IMR-90 (cell line): ENCODE results near the gene ALAS2. TPM values are rescaled to one million over a fixed set of nuclear protein-coding genes. Genes with fewer than 3 reads are reported as not detected.

Source experiments
- ATAC-seq: fragments of 200-7000 bp; cut with Tn5 transposase; 2 replicates; pipeline ENCODE4 v1.9.1; 2020; ENCODE audit warnings: low read depth, mild to moderate bottlenecking, moderate library complexity
- BruUV-seq: library from RNA; stranded (reverse); fragments of 400-500 nt; replicated peaks from 2 replicates; lab custom pipeline; 2021; lab: Mats Ljungman, UMichigan
- CTCF ChIA-PET: fragments of 300-600 bp; formaldehyde crosslinking; extraction: SDS; loops from one replicate; lab custom pipeline; 2021; ENCODE audit warnings: antibody characterized with exemption; lab: Yijun Ruan, JAX
- POLR2A ChIA-PET: fragments of 300-600 bp; sonication (Branson Sonifier 250); formaldehyde crosslinking; loops from one replicate; lab custom pipeline; 2022; ENCODE audit warnings: antibody characterized with exemption; ENCODE audit not compliant: unreplicated experiment; lab: Charles Lee
- DNase-seq: peaks from one replicate; pipeline ENCODE4 v3.0.0; 2013
- H2AFZ ChIP-seq: replicated peaks from 2 replicates; pipeline ENCODE3; 2013; ENCODE audit warnings: low read length, mild to moderate bottlenecking; ENCODE audit not compliant: poor library complexity
- H2AK5ac ChIP-seq: 2 replicates; pipeline ENCODE4 v1.6.1; 2013; ENCODE audit warnings: low read depth, low read length, inconsistent platforms
- H2AK9ac ChIP-seq: replicated peaks from 2 replicates; pipeline ENCODE3; 2013; ENCODE audit warnings: mild to moderate bottlenecking, low read depth, low read length, moderate library complexity; ENCODE audit not compliant: poor library complexity
- H2BK120ac ChIP-seq: 2 replicates; pipeline ENCODE4 v1.6.1; 2013; ENCODE audit warnings: low read depth, low read length, inconsistent platforms
- H2BK15ac ChIP-seq: 3 replicates; pipeline ENCODE4 v1.6.1; 2013; ENCODE audit warnings: low read depth, low read length, inconsistent platforms
- H2BK20ac ChIP-seq: 2 replicates; pipeline ENCODE4 v1.6.1; 2013; ENCODE audit warnings: low read depth, mild to moderate bottlenecking, inconsistent platforms, low read length, moderate library complexity
- H2BK5ac ChIP-seq: 2 replicates; pipeline ENCODE4 v1.6.1; 2013; ENCODE audit warnings: mild to moderate bottlenecking, low read depth, low read length, inconsistent platforms; ENCODE audit not compliant: poor library complexity, severe bottlenecking
- H3K14ac ChIP-seq: replicated peaks from 2 replicates; pipeline ENCODE4 v1.6.1; 2013; ENCODE audit warnings: low read depth, low read length, inconsistent platforms
- H3K18ac ChIP-seq: 2 replicates; pipeline ENCODE4 v1.6.1; 2013; ENCODE audit warnings: low read depth, low read length, control low read depth
- H3K23ac ChIP-seq: 2 replicates; pipeline ENCODE4 v1.6.1; 2013; ENCODE audit warnings: low read depth, low read length, inconsistent platforms
- H3K27ac ChIP-seq: 2 replicates; pipeline ENCODE4 v1.5.1; 2013; ENCODE audit warnings: mild to moderate bottlenecking, control low read depth, low read length; ENCODE audit not compliant: insufficient read depth
- H3K27me3 ChIP-seq: 2 replicates; pipeline ENCODE4 v1.6.1; 2013; ENCODE audit warnings: low read length; ENCODE audit not compliant: control insufficient read depth, insufficient read depth
- H3K36me3 ChIP-seq: 2 replicates; pipeline ENCODE4 v1.6.1; 2013; ENCODE audit warnings: low read length, mixed read lengths; ENCODE audit not compliant: control insufficient read depth, insufficient read depth
- H3K4ac ChIP-seq: 2 replicates; pipeline ENCODE4 v1.6.1; 2013; ENCODE audit warnings: low read depth, low read length, inconsistent platforms
- H3K4me1 ChIP-seq: 2 replicates; pipeline ENCODE4 v1.6.1; 2013; ENCODE audit warnings: low read length, mixed read lengths; ENCODE audit not compliant: control insufficient read depth, insufficient read depth
- H3K4me2 ChIP-seq: 2 replicates; pipeline ENCODE4 v1.6.1; 2013; ENCODE audit warnings: low read depth, mild to moderate bottlenecking, control low read depth, low read length, moderate library complexity
- H3K4me3 ChIP-seq: 2 replicates; pipeline ENCODE4 v1.5.1; 2013; ENCODE audit warnings: low read depth, mild to moderate bottlenecking, control low read depth, low read length, moderate library complexity; ENCODE audit not compliant: insufficient read depth
- H3K56ac ChIP-seq: 2 replicates; pipeline ENCODE4 v1.6.1; 2013; ENCODE audit warnings: low read length, inconsistent platforms; ENCODE audit not compliant: insufficient read depth; ENCODE audit errors: extremely low read depth
- H3K79me1 ChIP-seq, 2 experiments: 2 replicates each; pipeline ENCODE4 v1.6.1; 2013; ENCODE audit warnings: low read length in 2 of 2, inconsistent platforms in 1 of 2, low read depth in 1 of 2
- H3K9ac ChIP-seq: 2 replicates; pipeline ENCODE4 v1.6.1; 2013; ENCODE audit warnings: low read depth, low read length, control low read depth
- H3K9me1 ChIP-seq: 2 replicates; pipeline ENCODE4 v1.6.1; 2013; ENCODE audit warnings: low read length, inconsistent platforms; ENCODE audit not compliant: insufficient read depth
- H3K9me3 ChIP-seq: 2 replicates; pipeline ENCODE4 v1.6.1; 2013; ENCODE audit warnings: low read length; ENCODE audit not compliant: control insufficient read depth, insufficient read depth
- H4K20me1 ChIP-seq: 2 replicates; pipeline ENCODE4 v1.6.1; 2013; ENCODE audit warnings: low read length, inconsistent platforms; ENCODE audit not compliant: insufficient read depth
- H4K5ac ChIP-seq: 2 replicates; pipeline ENCODE4 v1.6.1; 2013; ENCODE audit warnings: mild to moderate bottlenecking, low read depth, low read length, control low read depth
- H4K8ac ChIP-seq, 2 experiments: 2 replicates each; pipeline ENCODE4 v1.6.1; 2013; ENCODE audit warnings: low read depth in 2 of 2, low read length in 2 of 2, control low read depth in 1 of 2, inconsistent platforms in 1 of 2
- H4K91ac ChIP-seq: 2 replicates; pipeline ENCODE4 v1.6.1; 2013; ENCODE audit warnings: low read depth, low read length, inconsistent platforms; ENCODE audit not compliant: insufficient read depth
- BHLHE40 ChIP-seq: fragments of 150-350 bp; IDR thresholded peaks from 2 replicates; pipeline ENCODE4 v1.6.1; 2016; ENCODE audit warnings: mild to moderate bottlenecking, low read depth, low read length
- CEBPB ChIP-seq: IDR thresholded peaks from 2 replicates; pipeline ENCODE4 v1.6.1; 2012; ENCODE audit warnings: low read depth, low read length, improper control_type of control experiment
- CHD1 ChIP-seq: IDR thresholded peaks from 2 replicates; pipeline ENCODE4 v1.6.1; 2012; ENCODE audit warnings: low read depth, low read length, improper control_type of control experiment
- FOS ChIP-seq: fragments of 150-350 bp; IDR thresholded peaks from 2 replicates; pipeline ENCODE4 v1.6.1; 2016; ENCODE audit warnings: low read depth, low read length
- MAFK ChIP-seq: IDR thresholded peaks from 2 replicates; pipeline ENCODE4 v1.6.1; 2012; ENCODE audit warnings: low read depth, low read length, improper control_type of control experiment
- MAZ ChIP-seq: IDR thresholded peaks from 2 replicates; pipeline ENCODE4 v1.6.1; 2012; ENCODE audit warnings: low read depth, mild to moderate bottlenecking, low read length, improper control_type of control experiment, moderate library complexity, borderline replicate concordance
- MXI1 ChIP-seq: IDR thresholded peaks from 2 replicates; pipeline ENCODE4 v1.6.1; 2012; ENCODE audit warnings: low read depth, mild to moderate bottlenecking, low read length, moderate library complexity, borderline replicate concordance
- NFE2L2 ChIP-seq: fragments of 150-350 bp; IDR thresholded peaks from 2 replicates; pipeline ENCODE4 v1.6.1; 2016; ENCODE audit warnings: low read depth, mild to moderate bottlenecking, low read length
- POLR2A ChIP-seq: IDR thresholded peaks from 2 replicates; pipeline ENCODE4 v1.6.1; 2012; ENCODE audit warnings: mild to moderate bottlenecking, low read depth, low read length
- RAD21 ChIP-seq: IDR thresholded peaks from 2 replicates; pipeline ENCODE4 v1.6.1; 2012; ENCODE audit warnings: low read length, improper control_type of control experiment
- RCOR1 ChIP-seq: IDR thresholded peaks from 2 replicates; pipeline ENCODE4 v1.6.1; 2012; ENCODE audit warnings: mild to moderate bottlenecking, low read length, improper control_type of control experiment; ENCODE audit not compliant: insufficient replicate concordance
- RFX5 ChIP-seq: IDR thresholded peaks from 2 replicates; pipeline ENCODE4 v1.8.0; 2012; ENCODE audit warnings: low read depth, mild to moderate bottlenecking, low read length, moderate library complexity
- SMC3 ChIP-seq: fragments of 150-350 bp; IDR thresholded peaks from 2 replicates; pipeline ENCODE4 v1.6.1; 2016; ENCODE audit warnings: low read depth, mild to moderate bottlenecking, antibody characterized with exemption, low read length, moderate library complexity
- WGBS, 2 experiments: methylation state at CpG; one replicate each; pipeline versions ENCODE4 v1.1.5 to v1.1.7; 2013; ENCODE audit warnings: missing lambda C conversion rate in 2 of 2; ENCODE audit not compliant: insufficient read length in 1 of 2; ENCODE audit errors: extremely low coverage in 2 of 2; 5-methylcytosine and 5-hydroxymethylcytosine counted together
- dilution Hi-C: fragments of 300-500 bp; cut with HindIII; formaldehyde crosslinking; loops from one replicate; pipeline ENCODE4 v1.14.3; 2018; ENCODE audit warnings: low sequenced_read_pairs; ENCODE audit not compliant: unreplicated experiment
- in situ Hi-C: fragments of 300-500 bp; cut with MboI; formaldehyde crosslinking; loops from 3 replicates; pipeline ENCODE4 v1.14.3; 2019; ENCODE audit warnings: low sequenced_read_pairs, inconsistent platforms, mixed read lengths
- intact Hi-C: fragments of 100-400 bp; cut with micrococcal nuclease; formaldehyde crosslinking; loops from 2 replicates; pipeline ENCODE4 v1.10.0; 2022
- polyA plus RNA-seq, 3 experiments: library from polyadenylated mRNA; depleted of rRNA; stranded (reverse); fragments of >200 nt; gene quantifications; 2 replicates each; pipeline ENCODE4 v1.2.3, GENCODE V29; 2012; ENCODE audit warnings: low replicate concordance in 1 of 3
- total RNA-seq: library from RNA; depleted of rRNA; stranded (reverse); fragments of >200 nt; gene quantifications from 2 replicates; pipeline ENCODE4 v1.2.3, GENCODE V29; 2012
- TF ChIP-seq, protein P1 (sequence below): conservative IDR thresholded peaks from 2 replicates; pipeline ENCODE4 v1.5.1; 2012; ENCODE audit warnings: mild to moderate bottlenecking, low read depth, low read length, improper control_type of control experiment
- TF ChIP-seq, protein P2 (sequence below): fragments of 150-350 bp; IDR thresholded peaks from 2 replicates; pipeline ENCODE4 v1.6.1; 2016; ENCODE audit warnings: low read depth, mild to moderate bottlenecking, low read length, moderate library complexity, borderline replicate concordance
- TF ChIP-seq, protein P3 (sequence below): fragments of 150-350 bp; IDR thresholded peaks from 2 replicates; pipeline ENCODE4 v1.6.1; 2017; ENCODE audit warnings: mild to moderate bottlenecking, antibody characterized with exemption, low read length, low read depth

Gene ALAS2
- total and polyA plus RNA-seq, 2 of the 4 experiments (the other 2 are of a cell fraction), result not detected

DNA sequence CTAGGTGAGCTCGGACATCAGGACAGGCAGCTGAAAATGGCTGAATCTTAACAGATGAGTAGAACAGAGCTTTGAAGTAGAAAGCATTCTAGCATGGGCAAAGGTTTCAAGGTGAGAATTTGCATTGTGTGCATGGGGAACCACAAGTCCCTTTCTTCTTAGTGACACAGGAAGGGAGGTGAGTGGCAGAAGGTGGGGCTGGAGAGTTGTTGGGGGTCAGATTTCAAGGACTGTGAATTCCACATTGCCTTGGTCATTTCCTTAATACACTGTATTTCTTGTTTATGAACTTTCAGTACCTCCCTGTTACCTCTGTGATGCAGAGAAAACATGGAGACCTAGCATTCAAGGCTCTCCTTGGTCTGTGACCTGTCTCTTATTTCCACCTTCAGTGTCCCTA, 26.5 kb downstream of the ALAS2 start:
- Histone ChIP-seq H2AFZ (no peak overlapping the region), H3K36me3 (peaks cover 7% of the 10 kb centered on the region), H4K5ac (no peak overlapping the region), H2BK120ac (no peak overlapping the region), H3K27me3 (no peaks in the 10 kb centered on the region), H4K91ac (no peak overlapping the region), H3K4ac (no peak overlapping the region), H2AK9ac (no peak overlapping the region), H3K9me3 (no peaks in the 10 kb centered on the region), H2BK15ac (no peak overlapping the region), H3K27ac (no peak overlapping the region), H3K18ac (no peak overlapping the region), H3K56ac (no peak overlapping the region), H4K8ac (no peak overlapping the region), H3K4me2 (no peak overlapping the region), H4K20me1 (peaks cover 6% of the 10 kb centered on the region; the same call in 1 of the 2 replicates), H3K79me1 (peaks cover 0 to 3% of the 10 kb centered on the region in 2 experiments; a peak in 2 of 4 replicates), H3K23ac (no peak overlapping the region), H3K9me1 (peaks cover 3% of the 10 kb centered on the region), H3K4me3 (no peak overlapping the region), H3K4me1 (peaks cover 4% of the 10 kb centered on the region), H3K14ac (no peak overlapping the region), H2AK5ac (no peak overlapping the region), H2BK20ac (no peak overlapping the region), H2BK5ac (no peak overlapping the region), H3K9ac (no peak overlapping the region)
- ATAC-seq (no peak), DNase-seq (no peak)
- ChIA-PET POLR2A (no interaction called here), CTCF (no interaction called here)
- in situ Hi-C loops, result no loop called here
- intact Hi-C loops, result no loop called here
- BruUV-seq, result no TSS peak
- WGBS, 2 experiments, result 0% methylated on average over 1 of the region's 1 CpG; no CpG with 5 or more reads in 1 of the 2 experiments
- no peak for TF ChIP-seq SMC3
- no peak for TF ChIP-seq MXI1
- TF ChIP-seq RCOR1, result no peak
- no peak for TF ChIP-seq POLR2A
- TF ChIP-seq, protein P1, sequence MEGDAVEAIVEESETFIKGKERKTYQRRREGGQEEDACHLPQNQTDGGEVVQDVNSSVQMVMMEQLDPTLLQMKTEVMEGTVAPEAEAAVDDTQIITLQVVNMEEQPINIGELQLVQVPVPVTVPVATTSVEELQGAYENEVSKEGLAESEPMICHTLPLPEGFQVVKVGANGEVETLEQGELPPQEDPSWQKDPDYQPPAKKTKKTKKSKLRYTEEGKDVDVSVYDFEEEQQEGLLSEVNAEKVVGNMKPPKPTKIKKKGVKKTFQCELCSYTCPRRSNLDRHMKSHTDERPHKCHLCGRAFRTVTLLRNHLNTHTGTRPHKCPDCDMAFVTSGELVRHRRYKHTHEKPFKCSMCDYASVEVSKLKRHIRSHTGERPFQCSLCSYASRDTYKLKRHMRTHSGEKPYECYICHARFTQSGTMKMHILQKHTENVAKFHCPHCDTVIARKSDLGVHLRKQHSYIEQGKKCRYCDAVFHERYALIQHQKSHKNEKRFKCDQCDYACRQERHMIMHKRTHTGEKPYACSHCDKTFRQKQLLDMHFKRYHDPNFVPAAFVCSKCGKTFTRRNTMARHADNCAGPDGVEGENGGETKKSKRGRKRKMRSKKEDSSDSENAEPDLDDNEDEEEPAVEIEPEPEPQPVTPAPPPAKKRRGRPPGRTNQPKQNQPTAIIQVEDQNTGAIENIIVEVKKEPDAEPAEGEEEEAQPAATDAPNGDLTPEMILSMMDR, result no peak
- no peak for TF ChIP-seq RFX5
- no peak for TF ChIP-seq CHD1
- no peak for TF ChIP-seq RAD21
- no peak for TF ChIP-seq CEBPB
- TF ChIP-seq MAFK, result no peak
- no peak for TF ChIP-seq NFE2L2
- no peak for TF ChIP-seq MAZ
- TF ChIP-seq, protein P2, sequence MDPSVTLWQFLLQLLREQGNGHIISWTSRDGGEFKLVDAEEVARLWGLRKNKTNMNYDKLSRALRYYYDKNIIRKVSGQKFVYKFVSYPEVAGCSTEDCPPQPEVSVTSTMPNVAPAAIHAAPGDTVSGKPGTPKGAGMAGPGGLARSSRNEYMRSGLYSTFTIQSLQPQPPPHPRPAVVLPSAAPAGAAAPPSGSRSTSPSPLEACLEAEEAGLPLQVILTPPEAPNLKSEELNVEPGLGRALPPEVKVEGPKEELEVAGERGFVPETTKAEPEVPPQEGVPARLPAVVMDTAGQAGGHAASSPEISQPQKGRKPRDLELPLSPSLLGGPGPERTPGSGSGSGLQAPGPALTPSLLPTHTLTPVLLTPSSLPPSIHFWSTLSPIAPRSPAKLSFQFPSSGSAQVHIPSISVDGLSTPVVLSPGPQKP, result no peak
- no peak for TF ChIP-seq FOS
- TF ChIP-seq, protein P3, sequence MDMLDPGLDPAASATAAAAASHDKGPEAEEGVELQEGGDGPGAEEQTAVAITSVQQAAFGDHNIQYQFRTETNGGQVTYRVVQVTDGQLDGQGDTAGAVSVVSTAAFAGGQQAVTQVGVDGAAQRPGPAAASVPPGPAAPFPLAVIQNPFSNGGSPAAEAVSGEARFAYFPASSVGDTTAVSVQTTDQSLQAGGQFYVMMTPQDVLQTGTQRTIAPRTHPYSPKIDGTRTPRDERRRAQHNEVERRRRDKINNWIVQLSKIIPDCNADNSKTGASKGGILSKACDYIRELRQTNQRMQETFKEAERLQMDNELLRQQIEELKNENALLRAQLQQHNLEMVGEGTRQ, result no peak
- no peak for TF ChIP-seq BHLHE40
- dilution Hi-C loops, result no loop called here
